ENCODE measurements around the gene PRKAR1A.

The PRKAR1A gene

DNA sequence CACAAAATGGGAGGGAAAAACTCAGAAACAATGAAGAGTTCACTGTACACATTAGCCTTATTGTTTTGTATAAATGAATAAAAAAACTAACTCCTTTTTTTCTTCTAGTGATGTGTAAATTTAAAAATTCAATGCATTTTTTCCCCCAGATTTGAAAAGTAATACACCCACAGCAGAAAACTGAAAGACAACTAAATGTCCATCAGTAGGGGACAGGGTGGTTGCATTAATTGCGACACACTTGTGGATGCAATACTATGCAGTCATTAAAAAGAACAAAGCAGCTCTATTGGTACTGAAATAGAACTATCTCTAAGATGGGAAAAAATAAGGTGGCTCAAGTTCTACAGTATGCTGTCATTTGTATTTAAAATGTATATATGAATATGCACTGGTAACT, 41.3 kb upstream of the PRKAR1A start:
- Histone ChIP-seq H3K79me1 (ENCODE audit: low read depth, low read length) (no peaks in the 10 kb centered on the region), H4K8ac (ENCODE audit: low read depth, low read length) (no peak overlapping the region), H4K91ac (ENCODE audit: low read depth, low read length, poor library complexity) (no peak overlapping the region), H3K18ac (ENCODE audit: low read length) (no peak overlapping the region), H3K4me1 (ENCODE audit: control insufficient read depth in 2 of 2, insufficient read depth in 1 of 2, low read depth in 1 of 2, low read length in 2 of 2) (peaks cover 0 to 5% of the 10 kb centered on the region in 2 donors), H3K14ac (ENCODE audit: low read length) (no peak overlapping the region), H2BK5ac (ENCODE audit: low read length) (no peak overlapping the region), H2AFZ (ENCODE audit: low read length) (no peak overlapping the region), H2BK120ac (ENCODE audit: low read depth, low read length) (no peak overlapping the region), H2AK5ac (ENCODE audit: low read depth, low read length) (no peak overlapping the region), H2BK12ac (ENCODE audit: low read length) (no peak overlapping the region), H3K23ac (ENCODE audit: low read depth, low read length, poor library complexity) (no peak overlapping the region), H3K27ac (replicated peaks; ENCODE audit: low read length) (no peak overlapping the region), H3K4ac (ENCODE audit: low read length) (no peak overlapping the region), H3K4me3 (ENCODE audit: low read length in 2 of 2) (no peak overlapping the region), H3K9me3 (replicated peaks in 1 of 2; ENCODE audit: control insufficient read depth in 2 of 2, insufficient read depth in 1 of 2, low read depth in 1 of 2, low read length in 2 of 2) (peaks cover 0 to 3% of the 10 kb centered on the region in 2 donors), H2BK15ac (ENCODE audit: low read length) (no peak overlapping the region), H3K9ac (ENCODE audit: low read depth, low read length, poor library complexity) (no peak overlapping the region), H3K27me3 (ENCODE audit: control insufficient read depth in 3 of 3, insufficient read depth in 3 of 3, low read depth in 1 of 3, low read length in 3 of 3) (no peaks in the 10 kb centered on the region), H3K4me2 (ENCODE audit: insufficient read depth, low read length, poor library complexity, severe bottlenecking) (no peak overlapping the region), H3K36me3 (replicated peaks in 1 of 2; ENCODE audit: control insufficient read depth in 2 of 2, insufficient read depth in 2 of 2, low read length in 2 of 2) (no peaks in the 10 kb centered on the region)
- no peak for DNase-seq (ENCODE audit: low spot score)
- no CpG with 5 or more reads among the region's 1 CpG for WGBS, 2 donors (ENCODE audit: extremely low coverage in 2 of 2, insufficient read length in 2 of 2, insufficient replicate concordance in 1 of 2)

DNA sequence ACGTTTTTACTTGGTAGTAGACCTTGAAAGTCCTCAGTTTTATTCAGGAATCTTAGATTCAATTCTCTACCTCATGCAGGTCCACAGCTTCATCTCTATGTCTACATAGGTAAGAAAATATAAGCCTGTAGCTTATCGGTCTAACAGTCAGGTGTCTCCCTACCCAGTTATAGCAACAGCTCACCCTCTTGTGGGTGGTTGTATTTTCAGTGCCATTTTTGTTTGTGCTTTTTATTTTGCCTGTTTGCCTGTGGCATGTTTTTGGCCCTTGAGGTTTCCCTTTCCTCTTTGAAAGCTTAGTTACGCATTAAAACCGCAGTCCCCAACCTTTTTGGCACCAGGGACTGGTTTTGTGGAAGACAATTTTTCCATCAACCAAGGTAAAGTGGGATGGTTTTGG, 31.3 kb upstream of the PRKAR1A start:
- no peak for DNase-seq (ENCODE audit: low spot score)
- H3K14ac ChIP-seq (ENCODE audit: low read length): no peak overlapping the region
- WGBS, 2 donors (ENCODE audit: extremely low coverage in 2 of 2, insufficient read length in 2 of 2, insufficient replicate concordance in 1 of 2): no CpG with 5 or more reads among the region's 4 CpGs
- no peak overlapping the region for H2AK5ac ChIP-seq (ENCODE audit: low read depth, low read length)
- H3K4me3 ChIP-seq (ENCODE audit: low read length in 2 of 2): no peak overlapping the region
- no peak overlapping the region for H3K18ac ChIP-seq (ENCODE audit: low read length)
- H3K27me3 ChIP-seq (ENCODE audit: control insufficient read depth in 3 of 3, insufficient read depth in 3 of 3, low read depth in 1 of 3, low read length in 3 of 3): no peaks in the 10 kb centered on the region
- H3K36me3 ChIP-seq (replicated peaks in 1 of 2; ENCODE audit: control insufficient read depth in 2 of 2, insufficient read depth in 2 of 2, low read length in 2 of 2): no peaks in the 10 kb centered on the region
- H3K23ac ChIP-seq (ENCODE audit: low read depth, low read length, poor library complexity): no peak overlapping the region
- H4K91ac ChIP-seq (ENCODE audit: low read depth, low read length, poor library complexity): no peak overlapping the region
- no peak overlapping the region for H3K27ac ChIP-seq (replicated peaks; ENCODE audit: low read length)
- no peaks in the 10 kb centered on the region for H3K79me1 ChIP-seq (ENCODE audit: low read depth, low read length)
- H2BK12ac ChIP-seq (ENCODE audit: low read length): no peak overlapping the region
- H3K9ac ChIP-seq (ENCODE audit: low read depth, low read length, poor library complexity): no peak overlapping the region
- H2BK120ac ChIP-seq (ENCODE audit: low read depth, low read length): no peak overlapping the region
- no peak overlapping the region for H2AFZ ChIP-seq (ENCODE audit: low read length)
- H3K9me3 ChIP-seq (replicated peaks in 1 of 2; ENCODE audit: control insufficient read depth in 2 of 2, insufficient read depth in 1 of 2, low read depth in 1 of 2, low read length in 2 of 2): no peaks in the 10 kb centered on the region
- no peak overlapping the region for H3K4me2 ChIP-seq (ENCODE audit: insufficient read depth, low read length, poor library complexity, severe bottlenecking)
- H3K4me1 ChIP-seq (ENCODE audit: control insufficient read depth in 2 of 2, insufficient read depth in 1 of 2, low read depth in 1 of 2, low read length in 2 of 2): peaks cover 0 to 7% of the 10 kb centered on the region in 2 donors
- H3K4ac ChIP-seq (ENCODE audit: low read length): no peak overlapping the region
- H4K8ac ChIP-seq (ENCODE audit: low read depth, low read length): no peak overlapping the region
- H2BK5ac ChIP-seq (ENCODE audit: low read length): no peak overlapping the region
- no peak overlapping the region for H2BK15ac ChIP-seq (ENCODE audit: low read length)

GRCh38 chr17:68482576-68483041, 29.6 kb upstream of the PRKAR1A start:
- Histone ChIP-seq H2BK12ac (ENCODE audit: low read length) (no peak overlapping the region), H3K23ac (ENCODE audit: low read depth, low read length, poor library complexity) (no peak overlapping the region), H3K9me3 (replicated peaks in 1 of 2; ENCODE audit: control insufficient read depth in 2 of 2, insufficient read depth in 1 of 2, low read depth in 1 of 2, low read length in 2 of 2) (no peaks in the 10 kb centered on the region), H4K8ac (ENCODE audit: low read depth, low read length) (no peak overlapping the region), H3K27me3 (ENCODE audit: control insufficient read depth in 3 of 3, insufficient read depth in 3 of 3, low read depth in 1 of 3, low read length in 3 of 3) (no peaks in the 10 kb centered on the region), H2BK120ac (ENCODE audit: low read depth, low read length) (no peak overlapping the region), H3K36me3 (replicated peaks in 1 of 2; ENCODE audit: control insufficient read depth in 2 of 2, insufficient read depth in 2 of 2, low read length in 2 of 2) (no peaks in the 10 kb centered on the region), H3K14ac (ENCODE audit: low read length) (no peak overlapping the region), H3K18ac (ENCODE audit: low read length) (no peak overlapping the region), H3K4me2 (ENCODE audit: insufficient read depth, low read length, poor library complexity, severe bottlenecking) (no peak overlapping the region), H3K9ac (ENCODE audit: low read depth, low read length, poor library complexity) (no peak overlapping the region), H3K4ac (ENCODE audit: low read length) (no peak overlapping the region), H4K91ac (ENCODE audit: low read depth, low read length, poor library complexity) (no peak overlapping the region), H2AK5ac (ENCODE audit: low read depth, low read length) (no peak overlapping the region), H2BK15ac (ENCODE audit: low read length) (no peak overlapping the region), H3K4me1 (ENCODE audit: control insufficient read depth in 2 of 2, insufficient read depth in 1 of 2, low read depth in 1 of 2, low read length in 2 of 2) (peaks cover 0 to 7% of the 10 kb centered on the region in 2 donors), H2BK5ac (ENCODE audit: low read length) (no peak overlapping the region), H3K27ac (replicated peaks; ENCODE audit: low read length) (no peak overlapping the region), H3K4me3 (ENCODE audit: low read length in 2 of 2) (no peak overlapping the region), H2AFZ (ENCODE audit: low read length) (no peak overlapping the region), H3K79me1 (ENCODE audit: low read depth, low read length) (no peaks in the 10 kb centered on the region)
- WGBS, 2 donors (ENCODE audit: extremely low coverage in 2 of 2, insufficient read length in 2 of 2, insufficient replicate concordance in 1 of 2): no CpG with 5 or more reads among the region's 4 CpGs
- no peak for DNase-seq (ENCODE audit: low spot score)

DNA sequence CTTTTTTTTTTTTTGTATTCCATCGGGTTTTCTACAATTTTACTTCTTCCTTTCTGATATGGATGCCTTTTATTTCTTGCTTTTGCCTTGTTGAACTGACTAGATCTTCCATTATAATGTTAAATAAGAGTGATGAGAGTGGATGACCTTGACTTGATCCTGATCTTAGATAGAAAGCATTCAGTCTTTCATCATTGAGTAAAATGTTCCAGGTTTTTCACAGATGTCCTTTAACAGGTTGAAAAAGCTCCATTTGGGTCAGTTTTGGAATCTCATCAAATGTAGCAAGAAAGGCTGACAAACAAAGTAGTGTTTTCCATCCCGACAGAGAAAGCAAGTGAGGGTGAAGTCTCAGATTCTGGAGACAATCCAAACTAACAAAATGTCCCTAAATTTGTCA, 27.8 kb upstream of the PRKAR1A start:
- Histone ChIP-seq H2BK5ac (ENCODE audit: low read length) (no peak overlapping the region), H3K4me1 (ENCODE audit: control insufficient read depth in 2 of 2, insufficient read depth in 1 of 2, low read depth in 1 of 2, low read length in 2 of 2) (peaks cover 0 to 7% of the 10 kb centered on the region in 2 donors), H3K18ac (ENCODE audit: low read length) (no peak overlapping the region), H3K14ac (ENCODE audit: low read length) (no peak overlapping the region), H3K27me3 (ENCODE audit: control insufficient read depth in 3 of 3, insufficient read depth in 3 of 3, low read depth in 1 of 3, low read length in 3 of 3) (no peaks in the 10 kb centered on the region), H4K91ac (ENCODE audit: low read depth, low read length, poor library complexity) (no peak overlapping the region), H3K4me3 (ENCODE audit: low read length in 2 of 2) (no peak overlapping the region), H3K79me1 (ENCODE audit: low read depth, low read length) (no peaks in the 10 kb centered on the region), H2AK5ac (ENCODE audit: low read depth, low read length) (no peak overlapping the region), H3K9ac (ENCODE audit: low read depth, low read length, poor library complexity) (no peak overlapping the region), H4K8ac (ENCODE audit: low read depth, low read length) (no peak overlapping the region), H3K4ac (ENCODE audit: low read length) (no peak overlapping the region), H3K27ac (replicated peaks; ENCODE audit: low read length) (no peak overlapping the region), H2BK15ac (ENCODE audit: low read length) (no peak overlapping the region), H2BK120ac (ENCODE audit: low read depth, low read length) (no peak overlapping the region), H3K36me3 (replicated peaks in 1 of 2; ENCODE audit: control insufficient read depth in 2 of 2, insufficient read depth in 2 of 2, low read length in 2 of 2) (no peaks in the 10 kb centered on the region), H3K9me3 (replicated peaks in 1 of 2; ENCODE audit: control insufficient read depth in 2 of 2, insufficient read depth in 1 of 2, low read depth in 1 of 2, low read length in 2 of 2) (no peaks in the 10 kb centered on the region), H3K23ac (ENCODE audit: low read depth, low read length, poor library complexity) (no peak overlapping the region), H2AFZ (ENCODE audit: low read length) (no peak overlapping the region), H3K4me2 (ENCODE audit: insufficient read depth, low read length, poor library complexity, severe bottlenecking) (no peak overlapping the region), H2BK12ac (ENCODE audit: low read length) (no peak overlapping the region)
- no CpG with 5 or more reads among the region's 2 CpGs for WGBS, 2 donors (ENCODE audit: extremely low coverage in 2 of 2, insufficient read length in 2 of 2, insufficient replicate concordance in 1 of 2)
- no peak for DNase-seq (ENCODE audit: low spot score)

All from neuronal stem cell (in vitro differentiated cells).